WTC11 (cell line): ENCODE measurements around the gene DCLRE1A.

Source experiments
- TF ChIP-seq, protein P1 (sequence below): sonication (generic); formaldehyde crosslinking; IDR thresholded peaks from 2 replicates; pipeline ENCODE4 v1.8.0; 2022; ENCODE audit warnings: mild to moderate bottlenecking, missing genetic modification reagents
- TF ChIP-seq, protein P2 (sequence below): sonication (generic); formaldehyde crosslinking; IDR thresholded peaks from 2 replicates; pipeline ENCODE4 v1.8.0; 2022; ENCODE audit warnings: missing genetic modification reagents
- TF ChIP-seq, protein P3 (sequence below): fragments of 200-600 bp; IDR thresholded peaks from 2 replicates; pipeline ENCODE4 v1.8.0; 2022; ENCODE audit warnings: antibody characterized with exemption
- TF ChIP-seq, protein P4 (sequence below): sonication (generic); formaldehyde crosslinking; conservative IDR thresholded peaks from 2 replicates; pipeline ENCODE4 v1.8.1; 2022; ENCODE audit warnings: mild to moderate bottlenecking, missing genetic modification reagents
- TF ChIP-seq, protein P5 (sequence below): sonication (generic); formaldehyde crosslinking; IDR thresholded peaks from 2 replicates; pipeline ENCODE4 v1.8.1; 2023; ENCODE audit warnings: mild to moderate bottlenecking, missing genetic modification reagents, moderate library complexity

DNA sequence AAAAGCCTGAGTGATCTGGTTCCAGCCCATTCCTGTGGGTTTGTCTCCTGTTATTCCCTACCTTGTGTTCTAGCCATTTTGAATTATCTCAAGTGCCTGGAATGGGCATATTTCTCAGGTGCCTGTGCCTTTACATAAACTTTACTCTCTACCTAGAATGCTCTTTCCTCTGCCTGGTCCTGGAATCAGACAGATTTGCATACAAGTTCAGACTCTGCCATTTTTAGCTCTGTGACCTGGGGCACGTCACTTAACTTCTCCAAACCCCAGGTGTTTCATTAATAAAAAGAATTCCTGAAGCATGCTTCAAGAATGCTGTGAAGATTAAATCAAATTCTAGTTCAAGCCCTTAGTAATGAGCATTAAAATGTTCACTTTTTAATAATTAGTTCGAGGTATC, 7.8 kb downstream of the DCLRE1A start:
- TF ChIP-seq, protein P1, sequence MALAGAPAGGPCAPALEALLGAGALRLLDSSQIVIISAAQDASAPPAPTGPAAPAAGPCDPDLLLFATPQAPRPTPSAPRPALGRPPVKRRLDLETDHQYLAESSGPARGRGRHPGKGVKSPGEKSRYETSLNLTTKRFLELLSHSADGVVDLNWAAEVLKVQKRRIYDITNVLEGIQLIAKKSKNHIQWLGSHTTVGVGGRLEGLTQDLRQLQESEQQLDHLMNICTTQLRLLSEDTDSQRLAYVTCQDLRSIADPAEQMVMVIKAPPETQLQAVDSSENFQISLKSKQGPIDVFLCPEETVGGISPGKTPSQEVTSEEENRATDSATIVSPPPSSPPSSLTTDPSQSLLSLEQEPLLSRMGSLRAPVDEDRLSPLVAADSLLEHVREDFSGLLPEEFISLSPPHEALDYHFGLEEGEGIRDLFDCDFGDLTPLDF (CRISPR knock-in tag): no peak
- TF ChIP-seq, protein P2, sequence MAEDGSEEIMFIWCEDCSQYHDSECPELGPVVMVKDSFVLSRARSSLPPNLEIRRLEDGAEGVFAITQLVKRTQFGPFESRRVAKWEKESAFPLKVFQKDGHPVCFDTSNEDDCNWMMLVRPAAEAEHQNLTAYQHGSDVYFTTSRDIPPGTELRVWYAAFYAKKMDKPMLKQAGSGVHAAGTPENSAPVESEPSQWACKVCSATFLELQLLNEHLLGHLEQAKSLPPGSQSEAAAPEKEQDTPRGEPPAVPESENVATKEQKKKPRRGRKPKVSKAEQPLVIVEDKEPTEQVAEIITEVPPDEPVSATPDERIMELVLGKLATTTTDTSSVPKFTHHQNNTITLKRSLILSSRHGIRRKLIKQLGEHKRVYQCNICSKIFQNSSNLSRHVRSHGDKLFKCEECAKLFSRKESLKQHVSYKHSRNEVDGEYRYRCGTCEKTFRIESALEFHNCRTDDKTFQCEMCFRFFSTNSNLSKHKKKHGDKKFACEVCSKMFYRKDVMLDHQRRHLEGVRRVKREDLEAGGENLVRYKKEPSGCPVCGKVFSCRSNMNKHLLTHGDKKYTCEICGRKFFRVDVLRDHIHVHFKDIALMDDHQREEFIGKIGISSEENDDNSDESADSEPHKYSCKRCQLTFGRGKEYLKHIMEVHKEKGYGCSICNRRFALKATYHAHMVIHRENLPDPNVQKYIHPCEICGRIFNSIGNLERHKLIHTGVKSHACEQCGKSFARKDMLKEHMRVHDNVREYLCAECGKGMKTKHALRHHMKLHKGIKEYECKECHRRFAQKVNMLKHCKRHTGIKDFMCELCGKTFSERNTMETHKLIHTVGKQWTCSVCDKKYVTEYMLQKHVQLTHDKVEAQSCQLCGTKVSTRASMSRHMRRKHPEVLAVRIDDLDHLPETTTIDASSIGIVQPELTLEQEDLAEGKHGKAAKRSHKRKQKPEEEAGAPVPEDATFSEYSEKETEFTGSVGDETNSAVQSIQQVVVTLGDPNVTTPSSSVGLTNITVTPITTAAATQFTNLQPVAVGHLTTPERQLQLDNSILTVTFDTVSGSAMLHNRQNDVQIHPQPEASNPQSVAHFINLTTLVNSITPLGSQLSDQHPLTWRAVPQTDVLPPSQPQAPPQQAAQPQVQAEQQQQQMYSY (CRISPR knock-in tag): no peak
- TF ChIP-seq, protein P3, sequence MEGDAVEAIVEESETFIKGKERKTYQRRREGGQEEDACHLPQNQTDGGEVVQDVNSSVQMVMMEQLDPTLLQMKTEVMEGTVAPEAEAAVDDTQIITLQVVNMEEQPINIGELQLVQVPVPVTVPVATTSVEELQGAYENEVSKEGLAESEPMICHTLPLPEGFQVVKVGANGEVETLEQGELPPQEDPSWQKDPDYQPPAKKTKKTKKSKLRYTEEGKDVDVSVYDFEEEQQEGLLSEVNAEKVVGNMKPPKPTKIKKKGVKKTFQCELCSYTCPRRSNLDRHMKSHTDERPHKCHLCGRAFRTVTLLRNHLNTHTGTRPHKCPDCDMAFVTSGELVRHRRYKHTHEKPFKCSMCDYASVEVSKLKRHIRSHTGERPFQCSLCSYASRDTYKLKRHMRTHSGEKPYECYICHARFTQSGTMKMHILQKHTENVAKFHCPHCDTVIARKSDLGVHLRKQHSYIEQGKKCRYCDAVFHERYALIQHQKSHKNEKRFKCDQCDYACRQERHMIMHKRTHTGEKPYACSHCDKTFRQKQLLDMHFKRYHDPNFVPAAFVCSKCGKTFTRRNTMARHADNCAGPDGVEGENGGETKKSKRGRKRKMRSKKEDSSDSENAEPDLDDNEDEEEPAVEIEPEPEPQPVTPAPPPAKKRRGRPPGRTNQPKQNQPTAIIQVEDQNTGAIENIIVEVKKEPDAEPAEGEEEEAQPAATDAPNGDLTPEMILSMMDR: no peak
- TF ChIP-seq, protein P4, sequence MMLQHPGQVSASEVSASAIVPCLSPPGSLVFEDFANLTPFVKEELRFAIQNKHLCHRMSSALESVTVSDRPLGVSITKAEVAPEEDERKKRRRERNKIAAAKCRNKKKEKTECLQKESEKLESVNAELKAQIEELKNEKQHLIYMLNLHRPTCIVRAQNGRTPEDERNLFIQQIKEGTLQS (CRISPR knock-in tag): no peak
- TF ChIP-seq, protein P5, sequence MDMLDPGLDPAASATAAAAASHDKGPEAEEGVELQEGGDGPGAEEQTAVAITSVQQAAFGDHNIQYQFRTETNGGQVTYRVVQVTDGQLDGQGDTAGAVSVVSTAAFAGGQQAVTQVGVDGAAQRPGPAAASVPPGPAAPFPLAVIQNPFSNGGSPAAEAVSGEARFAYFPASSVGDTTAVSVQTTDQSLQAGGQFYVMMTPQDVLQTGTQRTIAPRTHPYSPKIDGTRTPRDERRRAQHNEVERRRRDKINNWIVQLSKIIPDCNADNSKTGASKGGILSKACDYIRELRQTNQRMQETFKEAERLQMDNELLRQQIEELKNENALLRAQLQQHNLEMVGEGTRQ: no peak
